Fibroblast of skin of back (primary cell): ENCODE measurements around the gene ELAC2.
A peak's percentile ranks its signal among the peaks of the same experiment; 100 is the strongest.

Source experiments
- DNase-seq: peaks from one replicate; pipeline ENCODE4 v3.0.0-alpha.2; 2013

The ELAC2 gene

GRCh38 chr17:13016881-13017654, 759 bp downstream of the ELAC2 start:
- peak; percentile 15 for DNase-seq

DNA sequence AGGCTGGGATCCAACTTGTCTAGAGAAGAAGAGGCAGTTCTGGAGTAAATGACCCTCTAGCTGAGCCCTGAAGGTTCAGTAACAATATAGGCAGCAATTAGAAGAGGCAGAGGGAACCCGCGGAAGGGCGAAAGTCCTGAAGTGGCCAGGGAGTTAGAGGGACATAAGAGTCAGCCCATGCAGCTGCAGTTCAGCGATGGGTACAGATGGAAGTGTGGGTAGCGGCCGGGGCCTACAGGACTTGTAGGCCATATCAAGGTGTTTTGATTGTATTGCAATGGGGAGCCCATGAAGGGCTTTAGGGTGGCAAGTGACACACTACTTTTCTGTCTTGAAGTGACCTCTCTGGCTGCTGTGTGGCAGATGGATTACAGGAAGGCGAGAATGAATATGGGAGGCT, 3.0 kb downstream of the ELAC2 start:
- DNase-seq = no peak

DNA sequence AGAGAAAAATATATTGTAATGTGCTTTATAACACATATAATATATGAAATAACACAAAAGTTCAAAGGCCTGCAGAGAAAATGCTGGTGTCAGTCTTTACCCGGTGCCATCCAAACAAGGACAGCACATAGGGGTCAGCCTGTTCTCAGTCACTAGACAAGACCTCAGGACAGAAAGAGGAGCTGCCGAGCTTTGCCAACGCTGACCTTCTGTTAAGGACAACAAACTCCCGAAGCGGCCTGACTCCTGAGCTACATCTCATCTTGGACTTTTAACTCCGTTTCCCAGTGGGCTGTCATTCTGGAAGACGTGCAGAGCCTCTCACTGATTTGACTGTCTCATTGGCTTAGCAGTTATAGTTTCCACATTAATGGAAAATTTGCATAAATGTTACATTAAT, 6.9 kb downstream of the ELAC2 start:
- no peak for DNase-seq

- DNase-seq = no peak
These were observed 9.4 kb downstream of the ELAC2 start for GRCh38 chr17:13008461-13008860.

DNA sequence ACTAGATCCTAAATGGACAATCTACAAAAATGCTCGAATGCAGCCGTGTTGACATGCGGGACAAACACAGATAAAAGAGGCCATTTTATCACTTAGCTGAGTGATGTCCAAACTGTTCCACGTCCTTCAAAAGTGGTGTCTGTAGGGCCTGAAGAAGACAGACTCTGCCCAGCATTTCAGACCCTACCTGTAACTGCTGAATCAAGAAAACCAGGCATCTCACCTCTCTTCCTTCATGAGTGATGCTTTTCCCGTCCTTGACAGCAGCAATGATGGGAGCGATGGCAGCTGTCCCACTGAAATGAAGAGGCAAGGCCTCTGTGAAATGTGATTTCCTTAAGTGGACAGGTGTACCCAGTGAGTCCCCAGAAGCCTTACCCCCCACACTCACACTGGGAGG, 12.3 kb downstream of the ELAC2 start:
- DNase-seq = no peak

DNA sequence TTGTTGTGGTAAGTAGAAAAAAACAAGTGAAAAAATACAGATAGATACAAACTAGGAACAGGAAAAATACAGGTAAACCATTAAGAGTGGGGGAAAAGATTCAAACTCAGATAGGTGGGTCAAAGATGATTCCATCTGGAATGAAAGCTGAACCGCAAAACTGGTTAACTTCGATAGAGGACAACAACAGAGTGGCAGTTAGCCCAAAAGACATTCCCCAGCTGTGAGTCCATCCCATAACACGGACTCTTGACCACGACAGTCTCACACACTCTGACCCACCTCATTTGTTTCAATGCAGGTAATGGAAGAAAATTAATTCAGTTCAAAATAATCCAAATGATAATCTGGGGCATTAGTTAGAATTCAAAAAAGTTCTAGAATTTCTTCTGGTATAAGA, 13.5 kb downstream of the ELAC2 start:
- no peak for DNase-seq

DNA sequence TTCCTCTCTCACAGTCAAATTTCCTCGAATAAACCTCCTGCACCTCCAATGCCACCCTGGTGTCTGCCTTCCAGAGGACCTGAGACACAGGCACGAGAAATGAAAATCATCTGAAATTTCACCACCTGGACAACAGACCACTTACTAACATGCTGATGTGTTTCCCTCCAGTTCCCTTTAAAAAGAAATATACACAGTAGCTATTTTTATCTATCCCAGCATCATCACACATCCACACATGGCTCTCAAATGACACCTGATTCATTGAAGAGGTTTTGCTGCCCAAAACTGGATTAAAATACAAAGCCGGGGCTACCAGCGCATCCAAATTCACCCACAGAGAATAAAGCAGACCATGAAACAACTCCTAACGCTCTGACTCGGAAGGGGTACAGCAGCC, 13.9 kb downstream of the ELAC2 start:
- DNase-seq = no peak

DNA sequence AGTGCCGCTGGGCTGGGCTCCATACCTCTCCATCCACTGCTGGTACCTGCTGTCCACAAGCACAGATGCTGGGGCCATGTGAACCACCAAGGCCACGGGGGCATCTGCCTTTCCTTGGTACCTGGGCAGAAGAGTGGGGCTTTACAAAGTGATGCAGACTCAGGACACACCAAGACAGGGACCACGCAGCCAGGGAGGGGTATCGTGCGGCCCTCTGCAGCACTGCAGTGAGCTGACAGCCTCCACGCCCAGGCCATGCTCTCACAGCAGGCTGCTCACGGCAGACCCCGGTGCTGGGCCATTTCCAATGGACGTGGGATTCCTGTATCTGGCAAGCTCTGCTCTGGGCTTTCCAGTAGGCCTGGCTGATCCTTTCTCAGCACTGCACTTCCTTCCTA, 14.4 kb downstream of the ELAC2 start:
- no peak for DNase-seq

GRCh38 chr17:13002761-13003453, 14.9 kb downstream of the ELAC2 start:
- peak; percentile 76 for DNase-seq

GRCh38 chr17:13001991-13002615, 15.7 kb downstream of the ELAC2 start:
- no peak for DNase-seq

GRCh38 chr17:13000561-13000960, 17.3 kb downstream of the ELAC2 start:
- no peak for DNase-seq

- DNase-seq = no peak
These were observed 19.0 kb downstream of the ELAC2 start for GRCh38 chr17:12998874-12999273.

GRCh38 chr17:12998461-12998860, 19.4 kb downstream of the ELAC2 start:
- no peak for DNase-seq

DNA sequence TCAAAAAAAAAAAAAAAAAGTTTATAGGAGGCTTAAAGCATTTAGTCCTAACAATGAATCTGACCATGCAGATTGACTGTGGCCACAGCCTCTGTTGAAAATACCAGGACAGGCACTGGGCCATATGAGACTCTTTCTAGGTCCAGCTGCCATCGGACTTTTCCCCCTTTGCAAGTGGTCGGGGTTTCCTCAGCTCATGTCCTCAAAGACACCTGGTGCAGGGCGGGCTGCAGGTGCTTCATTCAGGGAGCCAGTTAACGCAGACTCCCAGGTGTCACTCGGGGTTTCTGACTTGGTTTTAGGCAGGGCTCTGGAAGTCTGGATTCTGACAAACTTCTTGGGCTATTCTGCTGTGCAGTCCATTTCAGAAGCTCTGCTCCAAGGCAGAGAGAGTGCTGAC, 20.9 kb downstream of the ELAC2 start:
- DNase-seq = no peak

GRCh38 chr17:12996357-12996756, 21.5 kb downstream of the ELAC2 start:
- no peak for DNase-seq

GRCh38 chr17:12995896-12996295, 21.9 kb downstream of the ELAC2 start:
- no peak for DNase-seq

DNA sequence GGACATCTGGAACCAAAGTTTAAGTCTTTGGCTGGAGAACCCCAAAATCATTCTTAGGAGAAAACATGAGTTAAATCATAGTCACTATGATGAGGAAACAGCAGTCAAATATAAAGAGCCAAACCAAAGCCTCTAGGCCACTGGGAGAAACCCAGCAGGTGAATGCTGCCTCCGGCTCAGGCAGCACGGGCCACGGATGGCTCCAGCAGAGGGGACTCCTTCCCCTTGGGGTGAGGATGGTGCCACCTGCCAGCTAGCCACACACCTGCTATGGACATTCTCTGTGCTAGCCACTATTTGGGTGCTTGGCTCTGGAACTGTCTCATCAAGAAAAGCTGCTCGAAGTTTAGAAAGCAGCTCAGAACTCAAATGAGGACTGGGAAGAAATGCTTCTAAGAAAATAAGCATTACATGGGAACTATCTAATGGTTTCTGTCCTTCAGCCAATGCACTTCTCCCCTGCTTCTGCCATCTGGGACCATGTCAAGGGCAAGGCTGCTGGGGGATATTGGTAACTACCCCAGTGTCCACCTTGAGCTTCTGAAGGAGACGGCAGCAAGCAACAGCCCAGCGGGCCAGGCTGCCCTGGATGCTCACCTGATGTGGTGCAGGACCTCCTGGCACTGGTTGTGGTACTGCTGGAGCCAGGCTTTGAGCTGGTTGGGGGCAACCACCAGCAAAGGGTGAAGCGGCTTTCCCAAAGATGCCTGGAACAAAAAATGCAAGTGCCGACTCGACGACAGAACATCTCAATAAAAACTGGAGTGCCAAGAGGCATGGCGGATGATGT, 22.5 kb downstream of the ELAC2 start:
- no peak for DNase-seq

- no peak for DNase-seq
These were observed 23.3 kb downstream of the ELAC2 start for GRCh38 chr17:12994341-12995074.

GRCh38 chr17:12993631-12994030, 24.2 kb downstream of the ELAC2 start:
- DNase-seq = no peak

DNA sequence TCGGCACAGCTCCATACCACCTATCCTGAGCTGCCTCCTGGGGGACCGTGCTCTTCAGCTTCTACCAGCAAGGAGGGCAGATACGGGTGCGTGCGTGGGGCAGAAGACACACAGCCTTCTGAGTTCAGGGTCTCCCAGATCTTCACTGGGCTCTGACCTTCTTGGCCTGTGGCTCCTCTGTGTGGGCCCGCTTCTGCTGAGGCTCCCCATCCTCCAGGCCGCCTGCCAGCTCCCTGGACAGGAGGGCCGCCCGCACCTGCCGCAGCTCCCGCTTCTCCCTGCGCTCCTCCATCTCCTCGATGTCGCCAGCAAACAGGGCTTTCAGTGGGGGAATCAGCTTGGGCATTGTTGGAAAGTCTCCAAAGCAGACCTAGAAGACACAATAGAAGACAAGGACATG, 25.2 kb downstream of the ELAC2 start:
- DNase-seq = no peak

DNA sequence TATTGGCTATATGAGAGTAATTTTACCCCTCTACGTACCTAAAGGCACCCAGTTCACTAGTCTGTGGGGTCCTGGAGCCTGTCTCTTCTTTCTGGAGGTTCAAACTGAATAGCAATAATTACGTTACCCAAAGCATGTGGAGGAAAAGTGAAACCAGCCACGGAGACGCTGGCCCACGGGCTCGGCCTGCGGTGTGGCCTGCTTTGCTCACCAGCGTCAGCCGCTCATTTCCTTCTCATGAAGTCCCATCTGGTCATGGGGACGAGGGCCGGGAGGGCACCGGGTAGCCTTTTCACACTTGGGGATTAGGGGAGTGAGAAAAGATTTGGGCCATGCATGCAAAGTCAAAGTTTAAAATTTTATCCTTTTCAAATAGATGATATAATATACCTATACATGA, 26.9 kb downstream of the ELAC2 start:
- DNase-seq = no peak

GRCh38 chr17:12990041-12990808, 27.6 kb downstream of the ELAC2 start:
- no peak for DNase-seq
